Glutamatergic neuron (in vitro differentiated cells): ENCODE data around the gene PIK3R5. TPM values are rescaled to one million over a fixed set of nuclear protein-coding genes. Genes with fewer than 3 reads are reported as not detected.

Experiments used
- DNase-seq: peaks from one replicate; pipeline ENCODE4 v3.0.0; 2022
- H3K27ac Mint-ChIP-seq: one replicate; pipeline ENCODE4 v1.8.0; 2020; ENCODE audit warnings: mild to moderate bottlenecking, mixed read lengths, inconsistent platforms; ENCODE audit not compliant: unreplicated experiment
- H3K27me3 Mint-ChIP-seq: one replicate; pipeline ENCODE4 v1.8.0; 2020; ENCODE audit warnings: mild to moderate bottlenecking, moderate library complexity, mixed read lengths, inconsistent platforms; ENCODE audit not compliant: unreplicated experiment
- H3K36me3 Mint-ChIP-seq: one replicate; pipeline ENCODE4 v1.8.0; 2020; ENCODE audit warnings: mild to moderate bottlenecking, mixed read lengths, inconsistent platforms; ENCODE audit not compliant: unreplicated experiment
- H3K4me1 Mint-ChIP-seq: one replicate; pipeline ENCODE4 v1.8.0; 2020; ENCODE audit warnings: mild to moderate bottlenecking, low read depth, mixed read lengths, inconsistent platforms; ENCODE audit not compliant: unreplicated experiment
- H3K4me3 Mint-ChIP-seq: one replicate; pipeline ENCODE4 v1.8.0; 2020; ENCODE audit warnings: mild to moderate bottlenecking, mixed read lengths, inconsistent platforms; ENCODE audit not compliant: unreplicated experiment
- H3K9me3 Mint-ChIP-seq: one replicate; pipeline ENCODE4 v1.8.0; 2020; ENCODE audit warnings: mild to moderate bottlenecking, moderate library complexity, mixed read lengths, inconsistent platforms; ENCODE audit not compliant: unreplicated experiment
- CTCF ChIP-seq: fragments of 200-600 bp; sonication (generic); IDR thresholded peaks from one replicate; pipeline ENCODE4 v1.5.0; 2021; ENCODE audit not compliant: partially characterized antibody, unreplicated experiment
- total RNA-seq: library from RNA; stranded (reverse); fragmentation: NEBNext Ultra II Directional; extraction: Animal tissue kit (Norgen Biotek cat#: 25700); gene quantifications from one replicate; pipeline ENCODE4 v1.2.1, GENCODE V29; 2021; ENCODE audit not compliant: unreplicated experiment

The PIK3R5 gene
- total RNA-seq, 1 donor from 2014 or later: not detected

- no peaks in the 10 kb centered on the region for H3K36me3 Mint-ChIP-seq
- no peak for TF ChIP-seq CTCF
- no peaks in the 10 kb centered on the region for H3K9me3 Mint-ChIP-seq
- H3K4me1 Mint-ChIP-seq: no peaks in the 10 kb centered on the region
- H3K27me3 Mint-ChIP-seq: peaks cover 1% of the 10 kb centered on the region
- no peak overlapping the region for H3K27ac Mint-ChIP-seq
- no peak for DNase-seq
- no peak overlapping the region for H3K4me3 Mint-ChIP-seq
Measured at GRCh38 chr17:8889458-8890210, 75.9 kb downstream of the PIK3R5 start.

DNA sequence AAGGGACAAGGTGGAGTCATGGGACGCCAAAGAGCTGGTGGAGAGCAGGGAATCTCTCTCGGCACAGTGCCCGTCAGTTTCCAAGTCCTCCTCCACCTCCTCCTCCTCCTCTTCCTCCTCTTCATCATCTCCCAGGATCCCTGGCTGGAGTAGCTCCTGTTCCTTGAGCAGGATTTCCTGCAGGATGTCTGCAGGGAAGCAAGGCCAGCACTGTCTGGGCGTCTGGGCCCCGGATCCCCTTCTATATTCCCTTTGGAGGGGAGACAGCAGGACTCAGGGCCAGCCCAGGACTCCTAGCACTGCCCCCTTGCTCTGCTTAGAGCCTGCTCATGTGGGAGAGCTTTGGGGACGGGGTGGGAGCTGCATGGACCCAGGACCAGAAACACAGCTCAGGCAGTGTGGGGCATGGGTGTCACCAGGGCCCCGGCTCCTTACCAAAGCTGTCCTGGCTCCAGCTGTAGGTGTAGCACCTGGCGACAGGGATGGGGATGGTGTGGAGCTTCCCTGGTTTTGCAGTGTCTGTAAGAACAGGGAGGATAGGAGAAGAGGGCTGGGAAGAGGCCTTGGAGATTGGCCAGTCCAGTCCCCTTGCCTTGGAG is 76.7 kb downstream of the PIK3R5 start:
- Mint-ChIP-seq H3K9me3 (no peaks in the 10 kb centered on the region), H3K36me3 (no peaks in the 10 kb centered on the region), H3K27me3 (peaks cover 5% of the 10 kb centered on the region), H3K4me3 (no peak overlapping the region), H3K4me1 (no peaks in the 10 kb centered on the region), H3K27ac (no peak overlapping the region)
- no peak for DNase-seq
- TF ChIP-seq CTCF: no peak

DNA sequence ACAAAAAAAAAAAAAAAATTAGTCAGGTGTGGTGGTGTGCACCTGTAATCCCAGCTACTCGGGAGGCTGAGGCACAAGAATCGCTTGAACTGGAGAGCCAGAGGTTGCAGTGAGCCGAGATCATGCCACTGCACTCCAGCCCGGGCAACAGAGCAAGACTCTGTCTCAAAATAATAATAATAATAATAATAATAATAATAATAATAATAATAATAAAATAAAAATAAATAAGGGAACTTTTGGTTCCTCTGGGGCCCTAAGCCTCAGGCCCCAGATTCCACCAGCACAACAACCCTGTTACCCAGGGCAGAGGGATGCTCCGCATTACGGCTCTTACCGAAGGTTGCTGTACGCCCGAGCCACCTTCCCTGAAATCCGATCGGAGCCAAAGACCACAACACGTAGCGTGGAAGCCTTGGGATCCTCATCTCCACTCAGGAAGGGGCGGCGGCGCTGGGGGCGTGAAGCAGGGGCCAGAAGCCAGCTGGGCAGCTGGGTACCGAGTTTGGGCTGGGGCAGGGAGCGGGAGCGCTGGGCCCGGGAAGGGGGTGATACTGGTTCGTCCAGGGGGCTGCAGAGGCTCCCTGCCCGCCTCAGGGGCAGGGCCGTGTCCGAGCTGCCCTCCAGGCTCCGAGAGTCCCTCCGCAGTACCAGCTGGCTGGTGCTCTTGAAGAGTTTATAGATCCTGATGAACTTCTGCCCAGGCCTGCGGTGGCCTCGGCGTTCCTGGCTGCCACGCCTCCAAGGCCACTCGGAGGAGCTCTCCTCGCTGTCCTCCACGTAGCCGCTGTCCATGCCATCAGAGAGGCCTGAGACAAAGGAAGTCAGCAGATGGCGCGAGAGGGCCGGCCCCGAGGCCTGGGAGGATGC is 77.4 kb downstream of the PIK3R5 start:
- no peak for TF ChIP-seq CTCF
- H3K27me3 Mint-ChIP-seq: peaks cover 6% of the 10 kb centered on the region
- H3K9me3 Mint-ChIP-seq: no peaks in the 10 kb centered on the region
- no peak overlapping the region for H3K27ac Mint-ChIP-seq
- peak; percentile 51 for DNase-seq
- no peaks in the 10 kb centered on the region for H3K4me1 Mint-ChIP-seq
- H3K4me3 Mint-ChIP-seq: no peak overlapping the region
- no peaks in the 10 kb centered on the region for H3K36me3 Mint-ChIP-seq

DNA sequence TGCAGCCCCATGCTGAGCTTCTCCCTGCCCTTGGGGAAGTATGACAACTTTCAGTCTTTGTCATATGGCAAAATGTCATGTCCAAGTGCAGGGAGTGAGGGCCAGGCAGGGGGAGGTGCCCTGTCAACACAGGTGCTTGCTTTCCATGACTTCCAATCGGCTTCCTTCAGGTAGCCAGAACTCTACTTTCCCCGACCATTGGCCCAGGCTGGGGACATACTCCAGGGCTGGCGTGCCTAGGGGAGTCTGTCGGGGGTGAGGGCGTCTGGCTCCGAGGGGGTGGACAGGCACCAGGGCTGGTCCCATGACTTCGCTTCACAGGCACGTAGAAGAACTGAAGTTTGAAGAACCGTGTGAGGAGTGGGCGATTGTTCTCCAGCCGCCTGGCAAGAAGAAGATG is 78.2 kb downstream of the PIK3R5 start:
- Mint-ChIP-seq H3K27ac (no peak overlapping the region), H3K4me3 (no peak overlapping the region), H3K36me3 (no peaks in the 10 kb centered on the region), H3K4me1 (no peaks in the 10 kb centered on the region), H3K27me3 (peaks cover 6% of the 10 kb centered on the region), H3K9me3 (no peaks in the 10 kb centered on the region)
- TF ChIP-seq CTCF: no peak
- DNase-seq: no peak
